GM19324 (cell line): ENCODE results near the gene EREG.
"Not testable (repeated sequence)": the region's sequence is repeated elsewhere in the genome, so short reads cannot be mapped to it uniquely, and the experiment has no call there.

Source experiments
- ATAC-seq: cut with Tn5 transposase; IDR thresholded peaks from one replicate; pipeline ENCODE4 v1.9.1; 2021; ENCODE audit warnings: mild to moderate bottlenecking, moderate library complexity; ENCODE audit not compliant: unreplicated experiment, low FRiP score

EREG gene

DNA sequence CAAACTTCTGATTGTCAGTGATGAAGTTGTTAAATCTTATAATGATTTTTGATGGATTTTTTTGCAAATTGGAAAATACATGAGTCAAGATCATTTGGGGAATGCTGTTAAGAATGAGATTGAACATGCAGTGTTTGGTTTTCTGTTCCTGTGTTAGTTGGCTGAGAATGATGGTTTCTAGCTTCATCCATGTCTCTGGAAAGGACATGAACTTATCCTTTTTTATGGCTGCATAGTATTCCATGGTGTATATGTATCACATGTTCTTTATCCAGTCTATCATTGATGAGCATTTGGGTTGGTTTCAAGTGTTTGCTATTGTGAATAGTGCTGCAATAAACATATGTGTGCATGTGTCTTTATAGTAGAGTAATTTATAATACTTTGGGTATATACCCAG lies 24.5 kb upstream of the EREG start:
- not testable (repeated sequence) for ATAC-seq

DNA sequence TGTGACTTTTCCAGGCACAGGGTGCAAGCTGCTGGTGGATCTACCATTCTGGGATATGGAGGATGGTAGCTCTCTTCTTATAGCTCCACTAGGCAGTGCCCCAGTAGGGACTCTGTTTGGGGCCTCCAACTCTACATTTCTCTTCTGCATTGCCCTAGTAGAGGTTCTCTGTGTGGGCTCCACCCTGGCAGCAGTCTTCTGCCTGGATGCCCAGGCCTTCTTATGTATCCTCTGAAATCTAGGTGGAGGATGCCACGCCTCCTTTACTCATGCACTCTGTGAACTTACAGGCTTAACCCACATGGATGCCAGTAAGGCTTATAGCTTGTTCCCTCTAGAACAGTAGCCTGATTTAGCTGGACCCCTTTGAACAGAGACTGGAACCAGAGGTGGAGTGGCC lies 20.9 kb upstream of the EREG start:
- ATAC-seq = no peak

DNA sequence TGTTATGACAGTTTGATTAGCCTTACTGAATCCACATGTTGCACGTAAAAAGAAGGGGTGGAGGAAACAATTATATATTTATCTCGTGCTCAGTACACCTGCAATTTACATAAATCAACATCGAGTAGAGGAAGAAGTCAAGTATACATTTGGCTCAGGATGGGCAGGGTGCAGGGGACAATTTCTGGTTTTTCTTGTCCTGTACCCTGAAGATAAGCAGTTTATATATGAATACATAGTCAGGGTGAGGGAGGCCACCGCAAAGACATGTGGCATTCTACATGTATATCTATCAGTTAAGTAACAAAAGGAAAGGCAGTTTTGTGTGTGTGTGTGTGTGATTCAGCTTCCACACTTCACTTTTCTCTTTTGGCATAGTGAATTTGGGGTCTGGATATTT lies 11.1 kb upstream of the EREG start:
- no peak for ATAC-seq

DNA sequence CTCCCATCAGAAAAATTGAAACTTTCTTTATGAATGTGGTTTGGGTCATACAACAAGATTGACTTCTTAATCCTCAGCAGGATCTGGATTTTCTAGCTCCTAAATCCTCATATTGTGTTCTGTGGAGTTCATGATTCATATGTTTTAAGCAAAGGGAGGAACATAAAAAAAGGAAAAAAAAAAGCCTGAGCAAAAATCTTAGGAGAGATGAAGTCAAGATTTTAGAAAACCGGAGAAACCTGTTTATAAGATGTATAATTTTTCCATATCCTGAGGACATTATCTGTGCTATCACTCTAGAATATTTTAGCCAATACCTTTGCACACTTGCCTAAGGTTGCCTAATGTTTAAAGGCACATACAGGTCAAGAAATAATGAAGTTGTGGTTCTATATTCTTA lies 7.0 kb upstream of the EREG start:
- no peak for ATAC-seq

- no peak for ATAC-seq
These were observed 3.3 kb upstream of the EREG start for GRCh38 chr4:74361671-74362070.

DNA sequence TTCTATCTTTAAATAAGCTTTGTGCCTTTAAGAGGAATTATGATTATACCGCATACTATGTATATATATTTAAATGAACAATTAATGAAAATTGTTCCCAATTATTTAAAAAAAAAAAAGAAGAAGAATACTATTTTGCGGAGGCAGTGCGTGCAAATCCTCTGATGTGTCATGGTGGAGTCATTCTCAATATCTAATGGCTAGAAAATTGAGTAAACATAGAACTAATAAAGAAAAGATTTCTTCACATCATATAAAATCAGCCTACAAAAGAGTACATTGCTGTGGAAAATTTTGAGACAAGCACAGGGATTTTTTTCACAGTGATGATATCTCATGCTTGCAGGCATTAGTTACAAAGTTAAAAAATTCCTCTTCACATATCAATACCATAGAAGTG lies 2.6 kb upstream of the EREG start:
- no peak for ATAC-seq

DNA sequence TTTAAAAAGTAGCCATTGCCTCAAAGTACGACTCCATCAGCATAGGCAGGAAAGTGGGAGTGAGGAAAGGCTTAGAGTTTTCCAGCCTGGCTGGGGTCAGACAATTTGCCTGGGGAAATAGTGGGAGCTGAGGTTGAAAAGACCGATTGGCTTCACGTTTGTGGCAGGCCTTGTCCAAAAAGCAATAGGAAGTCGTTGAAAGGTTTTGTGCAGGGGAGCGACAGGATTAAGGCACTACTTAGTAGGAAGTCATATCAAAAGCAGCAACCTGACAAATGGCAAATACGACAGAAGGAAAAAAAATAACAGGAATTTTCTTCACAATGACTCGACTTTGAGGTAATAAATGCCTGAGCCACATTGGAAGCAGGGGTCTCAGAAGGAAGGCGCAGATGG lies 691 bp upstream of the EREG start:
- no peak for ATAC-seq

DNA sequence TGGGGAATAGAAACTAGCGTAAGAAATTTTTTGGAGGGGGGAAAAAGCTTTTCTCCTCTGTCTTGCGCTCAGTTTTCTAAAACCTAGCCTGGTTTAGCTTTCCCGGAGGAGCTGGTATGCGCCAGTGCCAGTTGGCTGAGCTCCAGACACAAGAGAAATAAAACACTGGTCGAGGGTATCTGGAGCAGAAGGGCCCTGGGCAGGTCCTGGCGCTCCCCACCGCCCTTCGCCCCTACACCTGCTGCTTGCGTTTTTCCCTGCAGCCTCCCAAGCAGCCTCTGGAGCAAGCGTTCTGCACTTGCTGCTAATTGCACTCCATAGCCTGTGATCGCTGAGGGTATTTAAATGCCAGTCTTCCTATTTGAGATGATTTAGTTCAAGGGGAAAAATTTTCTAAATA lies 816 bp downstream of the EREG start:
- ATAC-seq = no peak

GRCh38 chr4:74366367-74366911 lies 1.5 kb downstream of the EREG start:
- peak; percentile 71 for ATAC-seq

- no peak for ATAC-seq
These were observed 2.8 kb downstream of the EREG start for GRCh38 chr4:74367656-74368290.

DNA sequence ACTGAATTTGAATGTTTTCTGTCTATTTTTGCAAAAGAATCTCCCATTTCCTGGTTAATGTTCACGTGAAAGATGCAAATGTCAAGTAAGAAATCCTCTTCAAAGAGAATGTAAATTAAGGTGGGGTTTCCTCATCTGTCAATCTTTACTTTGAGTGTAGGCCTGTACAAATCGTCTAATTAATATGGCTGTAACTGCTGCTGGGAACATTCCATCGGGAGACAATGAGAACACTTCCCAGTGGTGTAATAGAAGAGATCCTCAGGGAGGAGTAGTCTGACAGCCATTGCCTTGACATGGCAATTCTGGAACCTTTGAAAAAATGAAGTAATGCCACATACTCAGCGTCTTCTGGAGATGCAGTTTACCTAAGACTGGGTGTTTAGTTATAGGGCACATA lies 3.7 kb downstream of the EREG start:
- no peak for ATAC-seq

DNA sequence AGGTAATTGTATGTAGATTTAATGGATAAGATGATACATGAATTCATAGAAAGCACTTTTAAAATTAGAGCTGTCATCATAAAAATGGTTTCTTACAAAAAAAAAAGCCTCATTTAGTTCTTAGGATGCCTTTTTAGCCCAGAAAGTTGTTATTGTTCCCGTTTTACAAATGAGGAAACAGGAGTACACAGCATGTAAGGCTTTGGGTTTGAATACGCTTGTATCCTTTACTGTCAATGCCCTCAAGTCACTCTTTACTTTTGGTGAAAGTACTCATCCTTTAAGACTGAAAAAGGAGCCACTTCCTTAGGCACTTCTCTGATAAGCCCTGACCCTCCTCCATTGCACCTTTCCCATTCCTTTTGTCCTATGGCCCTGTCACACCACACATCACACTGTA lies 4.9 kb downstream of the EREG start:
- ATAC-seq = no peak

DNA sequence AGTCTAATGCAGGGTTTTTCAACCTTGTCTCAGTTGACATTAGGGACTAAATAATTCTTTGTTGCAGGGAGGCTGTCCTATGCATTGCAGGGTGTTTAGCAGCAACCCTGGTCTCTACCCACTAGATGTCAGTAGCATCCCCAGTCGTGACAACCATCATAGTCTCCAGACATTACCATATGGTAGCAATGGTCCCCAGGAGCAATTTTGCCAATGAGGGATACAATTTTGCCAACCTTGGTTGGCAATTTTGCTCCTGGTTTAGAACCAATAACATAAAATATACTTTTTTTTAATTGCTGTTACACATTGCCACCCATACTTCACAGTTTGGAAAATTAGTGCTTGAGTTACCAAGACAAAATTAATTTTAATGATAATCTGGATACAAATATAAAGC lies 6.0 kb downstream of the EREG start:
- ATAC-seq = peak; percentile 65

DNA sequence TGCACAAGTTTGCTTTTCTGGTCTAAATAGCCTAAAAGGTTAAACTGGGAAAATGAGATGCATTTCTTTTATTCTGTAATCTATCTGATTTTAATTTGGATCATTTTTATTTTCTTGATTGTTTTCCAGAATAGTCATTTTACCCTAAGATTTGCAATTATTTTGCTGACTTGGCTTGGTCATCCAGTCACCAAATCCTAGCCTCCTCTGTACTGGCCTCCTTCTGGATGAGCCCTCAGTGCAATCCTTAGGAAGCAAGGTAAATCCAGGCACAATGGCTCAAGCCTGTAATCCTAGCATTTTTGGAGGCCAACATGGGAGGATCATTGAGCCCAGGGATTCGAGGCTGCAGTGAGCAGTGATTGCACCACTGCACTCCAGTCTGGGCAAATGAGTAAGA lies 9.2 kb downstream of the EREG start:
- ATAC-seq = no peak

GRCh38 chr4:74374561-74375327 lies 9.8 kb downstream of the EREG start:
- no peak for ATAC-seq

DNA sequence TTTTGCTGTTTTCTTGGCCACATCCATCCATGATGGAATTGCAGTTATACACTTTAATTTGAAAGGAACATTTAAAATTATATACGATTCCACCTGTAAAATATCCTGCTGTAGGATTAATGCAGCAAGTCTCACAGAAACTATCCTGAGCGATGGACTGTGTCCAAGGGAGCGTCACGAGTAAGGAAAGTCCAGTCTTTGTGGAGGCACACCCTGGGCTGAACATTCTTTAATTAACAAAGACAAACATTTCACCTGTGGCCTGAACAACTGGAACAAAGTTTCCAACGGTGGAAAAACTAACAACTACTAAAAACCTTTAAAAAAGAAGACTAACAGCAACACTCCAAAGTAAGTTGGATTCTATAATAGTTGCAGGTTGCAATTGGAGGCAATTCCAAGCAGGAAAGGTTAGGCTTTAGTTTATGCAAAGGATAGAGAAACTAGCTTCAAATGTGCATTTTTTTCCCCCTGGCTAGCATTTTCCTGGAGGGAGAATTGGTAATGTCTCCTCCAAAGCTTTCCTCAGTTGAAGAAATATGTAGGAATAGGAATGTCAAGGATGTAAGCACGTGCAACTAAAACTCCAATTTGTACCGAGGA lies 11.0 kb downstream of the EREG start:
- no peak for ATAC-seq

GRCh38 chr4:74376888-74377483 lies 12.0 kb downstream of the EREG start:
- no peak for ATAC-seq

DNA sequence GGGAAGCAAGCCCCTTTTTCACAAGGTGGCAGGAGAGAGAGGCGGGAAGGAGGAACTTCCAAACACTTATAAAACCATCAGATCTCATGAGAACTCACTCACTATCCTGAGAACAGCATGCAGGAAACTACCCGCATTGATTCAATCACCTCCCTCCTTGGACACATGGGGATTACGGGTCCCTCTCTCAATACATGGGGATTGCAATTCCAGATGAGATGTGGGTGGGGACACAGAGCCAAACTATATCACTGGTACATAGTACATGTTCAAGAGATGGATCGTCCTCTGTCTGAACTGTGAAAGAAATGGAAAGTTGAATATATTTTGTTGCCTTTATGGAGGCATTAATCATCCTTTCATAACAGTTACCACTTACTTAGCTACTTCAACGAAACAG lies 12.8 kb downstream of the EREG start:
- no peak for ATAC-seq

DNA sequence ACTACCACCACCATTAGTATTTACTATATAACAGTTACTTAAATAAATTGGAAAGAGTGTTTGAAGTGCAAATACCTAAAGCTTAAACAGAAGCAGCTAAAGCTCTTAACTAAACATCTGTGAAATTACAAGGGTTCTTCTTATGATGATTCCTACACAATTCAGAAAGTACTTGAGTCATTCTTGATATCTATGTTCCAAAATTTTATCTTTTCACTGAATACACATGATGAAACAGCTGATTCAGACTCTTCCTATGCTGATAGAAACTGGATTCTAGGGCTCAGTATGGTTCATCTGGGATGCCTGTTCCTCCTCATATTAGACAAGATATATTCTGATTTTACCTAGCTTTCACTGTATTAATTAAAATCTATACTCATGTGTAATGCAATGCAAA lies 13.6 kb downstream of the EREG start:
- ATAC-seq = no peak

GRCh38 chr4:74379912-74380311 lies 15.0 kb downstream of the EREG start:
- no peak for ATAC-seq

DNA sequence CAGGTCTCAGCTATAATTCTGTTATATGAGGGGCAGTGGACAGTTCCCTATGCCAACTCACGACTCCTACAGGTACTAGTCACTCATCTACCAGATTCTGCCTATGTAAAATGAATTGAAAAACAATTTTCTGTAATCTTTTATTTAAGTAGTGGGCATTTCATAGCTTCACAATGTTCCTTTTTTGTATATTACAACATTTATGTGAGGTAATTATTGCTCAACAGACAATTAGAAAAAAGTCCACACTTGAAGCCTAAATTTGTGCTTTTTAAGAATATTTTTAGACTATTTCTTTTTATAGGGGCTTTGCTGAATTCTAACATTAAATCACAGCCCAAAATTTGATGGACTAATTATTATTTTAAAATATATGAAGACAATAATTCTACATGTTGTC lies 20.4 kb downstream of the EREG start:
- ATAC-seq = no peak
